ENCODE data around the gene NPR3. TPM values are rescaled to one million over a fixed set of nuclear protein-coding genes. Genes with fewer than 3 reads are reported as not detected.

NPR3 gene
- total and polyA plus RNA-seq, 10 donors = 0.30 to 52.4 (median 14.3) TPM

GRCh38 chr5:32733590-32734340, 22.6 kb downstream of the NPR3 start:
- WGBS, 5 donors = 33 to 43% (median 39%) methylated on average over 5 of the region's 5 CpGs
- H3K36me3 ChIP-seq = no peaks in the 10 kb centered on the region
- no peaks in the 10 kb centered on the region for H3K27me3 ChIP-seq (replicated peaks in 1 of 7)
- no peak for TF ChIP-seq POLR2A (IDR thresholded peaks at IDR 0.05)
- TF ChIP-seq POLR2AphosphoS5 (IDR thresholded peaks at IDR 0.05) = no peak
- TF ChIP-seq, protein P1, sequence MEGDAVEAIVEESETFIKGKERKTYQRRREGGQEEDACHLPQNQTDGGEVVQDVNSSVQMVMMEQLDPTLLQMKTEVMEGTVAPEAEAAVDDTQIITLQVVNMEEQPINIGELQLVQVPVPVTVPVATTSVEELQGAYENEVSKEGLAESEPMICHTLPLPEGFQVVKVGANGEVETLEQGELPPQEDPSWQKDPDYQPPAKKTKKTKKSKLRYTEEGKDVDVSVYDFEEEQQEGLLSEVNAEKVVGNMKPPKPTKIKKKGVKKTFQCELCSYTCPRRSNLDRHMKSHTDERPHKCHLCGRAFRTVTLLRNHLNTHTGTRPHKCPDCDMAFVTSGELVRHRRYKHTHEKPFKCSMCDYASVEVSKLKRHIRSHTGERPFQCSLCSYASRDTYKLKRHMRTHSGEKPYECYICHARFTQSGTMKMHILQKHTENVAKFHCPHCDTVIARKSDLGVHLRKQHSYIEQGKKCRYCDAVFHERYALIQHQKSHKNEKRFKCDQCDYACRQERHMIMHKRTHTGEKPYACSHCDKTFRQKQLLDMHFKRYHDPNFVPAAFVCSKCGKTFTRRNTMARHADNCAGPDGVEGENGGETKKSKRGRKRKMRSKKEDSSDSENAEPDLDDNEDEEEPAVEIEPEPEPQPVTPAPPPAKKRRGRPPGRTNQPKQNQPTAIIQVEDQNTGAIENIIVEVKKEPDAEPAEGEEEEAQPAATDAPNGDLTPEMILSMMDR (IDR thresholded peaks at IDR 0.05 in 8 of 11, conservative IDR thresholded peaks at IDR 0.05 in 3 of 11) = no peak
- H3K9me3 ChIP-seq = no peaks in the 10 kb centered on the region
- DNase-seq = no peak
- H3K4me1 ChIP-seq = no peaks in the 10 kb centered on the region
- H3K27ac ChIP-seq = no peak overlapping the region
- intact Hi-C loops (cut with DNase I; ENCODE audit: low total_unique reads) = no loop called here
- H3K4me3 ChIP-seq = no peak overlapping the region

DNA sequence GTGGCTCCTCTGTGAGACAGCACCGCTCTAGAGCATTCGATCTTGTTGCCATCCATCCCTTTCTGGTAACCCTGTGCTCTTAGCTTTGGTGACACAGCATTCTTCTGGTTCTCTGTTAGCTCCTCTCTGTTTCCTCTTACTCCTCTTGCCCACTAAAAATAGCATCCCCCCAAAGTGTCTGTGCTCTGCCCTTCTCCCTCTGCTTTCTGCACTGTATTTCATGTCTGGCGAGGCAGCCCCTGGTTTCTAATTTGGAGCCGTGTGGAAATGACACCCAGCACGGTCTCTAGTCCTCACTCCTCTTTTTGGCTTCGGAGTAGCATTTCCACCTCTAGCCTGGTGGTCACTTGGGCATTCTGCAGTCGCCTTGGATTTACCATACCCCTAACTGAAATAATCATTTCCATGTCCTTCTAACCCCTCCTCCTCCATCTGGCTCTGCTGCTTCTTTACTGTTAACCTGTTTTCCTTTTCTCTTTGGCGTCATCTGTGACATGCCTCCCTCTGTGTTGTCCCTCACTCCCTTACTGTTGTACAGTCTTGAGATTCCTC, 23.8 kb downstream of the NPR3 start:
- no peaks in the 10 kb centered on the region for H3K27me3 ChIP-seq (replicated peaks in 1 of 7)
- intact Hi-C loops (cut with DNase I; ENCODE audit: low total_unique reads) = no loop called here
- no peak overlapping the region for H3K4me3 ChIP-seq
- DNase-seq = no peak
- TF ChIP-seq POLR2A (IDR thresholded peaks at IDR 0.05) = no peak
- no peak for TF ChIP-seq POLR2AphosphoS5 (IDR thresholded peaks at IDR 0.05)
- TF ChIP-seq, protein P1 (IDR thresholded peaks at IDR 0.05 in 8 of 11, conservative IDR thresholded peaks at IDR 0.05 in 3 of 11) = no peak
- peaks cover 0 to 3% (median 0%) of the 10 kb centered on the region in 6 donors for H3K36me3 ChIP-seq
- no peaks in the 10 kb centered on the region for H3K9me3 ChIP-seq
- 27 to 44% (median 29%) methylated on average over 8 of the region's 8 CpGs for WGBS, 5 donors
- H3K4me1 ChIP-seq = no peaks in the 10 kb centered on the region
- H3K27ac ChIP-seq = no peak overlapping the region

GRCh38 chr5:32735512-32735911, 24.4 kb downstream of the NPR3 start:
- H3K27ac ChIP-seq = no peak overlapping the region
- H3K27me3 ChIP-seq (replicated peaks in 1 of 7) = no peaks in the 10 kb centered on the region
- TF ChIP-seq POLR2AphosphoS5 (IDR thresholded peaks at IDR 0.05) (no peak), POLR2A (IDR thresholded peaks at IDR 0.05) (no peak)
- TF ChIP-seq, protein P1 (IDR thresholded peaks at IDR 0.05 in 8 of 11, conservative IDR thresholded peaks at IDR 0.05 in 3 of 11) = no peak
- no peaks in the 10 kb centered on the region for H3K4me1 ChIP-seq
- H3K36me3 ChIP-seq = peaks cover 0 to 5% (median 0%) of the 10 kb centered on the region in 6 donors
- intact Hi-C loops (cut with DNase I; ENCODE audit: low total_unique reads) = no loop called here
- WGBS, 5 donors = 57 to 78% (median 65%) methylated on average over 5 of the region's 5 CpGs
- no peaks in the 10 kb centered on the region for H3K9me3 ChIP-seq
- DNase-seq = no peak
- no peak overlapping the region for H3K4me3 ChIP-seq

DNA sequence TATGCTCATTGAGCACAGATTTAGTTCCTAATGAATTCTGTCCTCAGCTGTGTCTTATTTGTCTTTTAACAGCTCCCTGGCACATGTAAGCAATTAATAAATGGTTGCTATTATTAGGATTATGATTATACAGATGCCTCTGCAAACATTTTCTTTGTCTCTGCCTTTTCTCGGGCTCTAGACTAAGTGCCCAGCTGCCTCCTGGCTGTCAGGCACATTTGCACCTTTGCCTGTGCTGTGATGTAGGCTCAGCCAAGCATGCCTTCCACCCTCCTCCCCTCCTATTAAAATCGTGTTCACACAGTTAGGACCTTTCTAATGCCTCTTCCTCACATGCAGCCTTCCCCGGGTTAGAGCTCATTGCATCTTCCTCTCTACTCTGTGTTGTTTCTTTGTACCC, 25.7 kb downstream of the NPR3 start:
- H3K4me1 ChIP-seq = no peaks in the 10 kb centered on the region
- H3K27me3 ChIP-seq (replicated peaks in 1 of 7) = no peaks in the 10 kb centered on the region
- TF ChIP-seq, protein P1 (IDR thresholded peaks at IDR 0.05 in 8 of 11, conservative IDR thresholded peaks at IDR 0.05 in 3 of 11) = no peak
- no peak for TF ChIP-seq POLR2AphosphoS5 (IDR thresholded peaks at IDR 0.05)
- TF ChIP-seq POLR2A (IDR thresholded peaks at IDR 0.05) = no peak
- H3K36me3 ChIP-seq = peaks cover 0 to 5% (median 0%) of the 10 kb centered on the region in 6 donors
- H3K9me3 ChIP-seq = no peaks in the 10 kb centered on the region
- H3K4me3 ChIP-seq = no peak overlapping the region
- no peak overlapping the region for H3K27ac ChIP-seq
- WGBS, 5 donors = 52 to 62% (median 61%) methylated on average over 3 of the region's 3 CpGs
- DNase-seq = no peak
- intact Hi-C loops (cut with DNase I; ENCODE audit: low total_unique reads) = no loop called here

All from spleen (tissue), 11 donors.